H9 (cell line): Measurements from ENCODE around the gene MYO10. TPM values are rescaled to one million over a fixed set of nuclear protein-coding genes. Genes with fewer than 3 reads are reported as not detected.

Experiments
- DNase-seq: peaks from one replicate; pipeline ENCODE4 v3.0.0-alpha.2; 2017
- H2AFZ ChIP-seq: one replicate; pipeline ENCODE4 v1.6.1; 2013; ENCODE audit warnings: mild to moderate bottlenecking, low read length, control low read depth, moderate library complexity
- H2AK5ac ChIP-seq: 2 replicates; pipeline ENCODE4 v1.6.1; 2013; ENCODE audit warnings: low read length, control low read depth, mixed read lengths; ENCODE audit not compliant: insufficient read length
- H2BK120ac ChIP-seq: one replicate; pipeline ENCODE4 v1.6.1; 2013; ENCODE audit warnings: low read depth, mild to moderate bottlenecking, low read length, control low read depth, inconsistent platforms; ENCODE audit not compliant: poor library complexity, severe bottlenecking
- H2BK12ac ChIP-seq: 2 replicates; pipeline ENCODE4 v1.6.1; 2013; ENCODE audit warnings: low read length, control low read depth, mixed read lengths, low read depth; ENCODE audit not compliant: insufficient read length
- H2BK15ac ChIP-seq: 2 replicates; pipeline ENCODE4 v1.6.1; 2013; ENCODE audit warnings: low read depth, low read length, control low read depth
- H2BK20ac ChIP-seq: one replicate; pipeline ENCODE4 v1.6.1; 2013; ENCODE audit warnings: low read depth, mild to moderate bottlenecking, low read length, control low read depth, inconsistent platforms; ENCODE audit not compliant: poor library complexity, severe bottlenecking
- H2BK5ac ChIP-seq: 2 replicates; pipeline ENCODE4 v1.6.1; 2013; ENCODE audit warnings: low read length, control low read depth, mixed read lengths; ENCODE audit not compliant: insufficient read length
- H3K14ac ChIP-seq: 2 replicates; pipeline ENCODE4 v1.6.1; 2013; ENCODE audit warnings: low read length, control low read depth; ENCODE audit not compliant: insufficient read depth
- H3K18ac ChIP-seq: 2 replicates; pipeline ENCODE4 v1.6.1; 2013; ENCODE audit warnings: low read depth, mild to moderate bottlenecking, mixed read lengths, low read length, control low read depth; ENCODE audit not compliant: insufficient read length
- H3K23ac ChIP-seq: 2 replicates; pipeline ENCODE4 v1.6.1; 2013; ENCODE audit warnings: low read length, control low read depth, mixed read lengths, low read depth; ENCODE audit not compliant: insufficient read length
- H3K23me2 ChIP-seq: 2 replicates; pipeline ENCODE4 v1.6.1; 2013; ENCODE audit warnings: low read depth, mild to moderate bottlenecking, mixed read lengths, low read length, control low read depth; ENCODE audit not compliant: insufficient read length, poor library complexity, severe bottlenecking
- H3K27ac ChIP-seq: 2 replicates; pipeline ENCODE4 v1.5.1; 2013; ENCODE audit warnings: low read length, control low read depth, mixed read lengths, low read depth; ENCODE audit not compliant: insufficient read length
- H3K27me3 ChIP-seq: 2 replicates; pipeline ENCODE4 v1.6.1; 2013; ENCODE audit warnings: low read length, control low read depth, inconsistent platforms; ENCODE audit not compliant: insufficient read depth
- H3K4ac ChIP-seq: 2 replicates; pipeline ENCODE4 v1.6.1; 2013; ENCODE audit warnings: low read depth, mild to moderate bottlenecking, control low read depth, inconsistent platforms, low read length, moderate library complexity
- H3K4me1 ChIP-seq: 2 replicates; pipeline ENCODE4 v1.6.1; 2013; ENCODE audit warnings: low read length, control low read depth, inconsistent platforms; ENCODE audit not compliant: insufficient read depth
- H3K4me2 ChIP-seq: 2 replicates; pipeline ENCODE4 v1.6.1; 2013; ENCODE audit warnings: low read length, control low read depth, mixed read lengths; ENCODE audit not compliant: insufficient read length, insufficient read depth
- H3K56ac ChIP-seq: 2 replicates; pipeline ENCODE4 v1.6.1; 2013; ENCODE audit warnings: low read depth, mild to moderate bottlenecking, mixed read lengths, low read length, control low read depth; ENCODE audit not compliant: insufficient read length
- H3K79me1 ChIP-seq: 2 replicates; pipeline ENCODE4 v1.6.1; 2013; ENCODE audit warnings: low read depth, mild to moderate bottlenecking, moderate library complexity, low read length, control low read depth, inconsistent platforms; ENCODE audit not compliant: insufficient read depth, poor library complexity, severe bottlenecking
- H3K79me2 ChIP-seq: 2 replicates; pipeline ENCODE4 v1.6.1; 2013; ENCODE audit warnings: low read length, control low read depth, inconsistent platforms; ENCODE audit not compliant: insufficient read depth
- H3K9ac ChIP-seq: 2 replicates; pipeline ENCODE4 v1.6.1; 2013; ENCODE audit warnings: low read length, control low read depth, mixed read lengths; ENCODE audit not compliant: insufficient read length; ENCODE audit errors: extremely low read depth
- H3K9me3 ChIP-seq: one replicate; pipeline ENCODE4 v1.6.1; 2013; ENCODE audit warnings: low read depth, low read length, inconsistent platforms; ENCODE audit not compliant: control insufficient read depth
- H3T11ph ChIP-seq: one replicate; pipeline ENCODE4 v1.6.1; 2013; ENCODE audit warnings: mild to moderate bottlenecking, low read length, control low read depth, inconsistent platforms
- H4K20me1 ChIP-seq: one replicate; pipeline ENCODE4 v1.6.1; 2013; ENCODE audit not compliant: control insufficient read depth, insufficient read length, insufficient read depth
- H4K5ac ChIP-seq: 2 replicates; pipeline ENCODE4 v1.6.1; 2013; ENCODE audit warnings: low read depth, mild to moderate bottlenecking, mixed read lengths, low read length, control low read depth; ENCODE audit not compliant: insufficient read length
- H4K8ac ChIP-seq: replicated peaks from 2 replicates; pipeline ENCODE4 v1.6.1; 2013; ENCODE audit warnings: low read length, control low read depth, mixed read lengths, low read depth; ENCODE audit not compliant: insufficient read length
- H4K91ac ChIP-seq: 2 replicates; pipeline ENCODE4 v1.6.1; 2013; ENCODE audit warnings: low read depth, mild to moderate bottlenecking, moderate library complexity, mixed read lengths, low read length, control low read depth; ENCODE audit not compliant: insufficient read length
- H3K27ac Mint-ChIP-seq, 3 experiments: 2 replicates in 2 of 3; 3 replicates in 1 of 3; pipeline ENCODE4 v1.8.0; 2020 to 2021; ENCODE audit warnings: mixed read lengths in 3 of 3, mild to moderate bottlenecking in 1 of 3, moderate library complexity in 1 of 3
- H3K27me3 Mint-ChIP-seq: 2 replicates; pipeline ENCODE4 v1.8.0; 2021; ENCODE audit warnings: low read depth, mild to moderate bottlenecking, moderate library complexity, mixed read lengths
- H3K36me3 Mint-ChIP-seq, 3 experiments: 2 replicates in 2 of 3; 3 replicates in 1 of 3; pipeline ENCODE4 v1.8.0; 2020 to 2021; ENCODE audit warnings: low read depth in 3 of 3, mixed read lengths in 3 of 3; ENCODE audit not compliant: insufficient read depth in 1 of 3
- H3K4me1 Mint-ChIP-seq, 2 experiments: 2 replicates each; pipeline ENCODE4 v1.8.0; 2020; ENCODE audit warnings: mixed read lengths in 2 of 2
- H3K4me3 Mint-ChIP-seq, 2 experiments: 2 replicates in 1 of 2; 3 replicates in 1 of 2; pipeline ENCODE4 v1.8.0; 2020 to 2021; ENCODE audit warnings: mild to moderate bottlenecking in 2 of 2, mixed read lengths in 2 of 2, moderate library complexity in 1 of 2
- H3K9me3 Mint-ChIP-seq, 2 experiments: 2 replicates in 1 of 2; 3 replicates in 1 of 2; pipeline ENCODE4 v1.8.0; 2020; ENCODE audit warnings: mild to moderate bottlenecking in 2 of 2, mixed read lengths in 2 of 2, moderate library complexity in 1 of 2
- WGBS: extraction: QIAGEN DNeasy Blood & Tissue Kit; methylation state at CpG from one replicate; pipeline ENCODE4 v1.1.7; 2013; ENCODE audit warnings: missing lambda C conversion rate, low lambda C conversion rate, mixed read lengths; ENCODE audit not compliant: insufficient read length; ENCODE audit errors: extremely low coverage; 5-methylcytosine and 5-hydroxymethylcytosine counted together
- total RNA-seq: library from RNA; stranded (reverse); gene quantifications from 2 replicates; pipeline ENCODE4 v1.2.1, GENCODE V29; 2021
- TF ChIP-seq, protein P1 (sequence below): fragments of 200-600 bp; sonication (generic); conservative IDR thresholded peaks from 3 replicates; pipeline ENCODE4 v1.8.0; 2021; ENCODE audit warnings: antibody characterized with exemption, mild to moderate bottlenecking

Gene MYO10
- total RNA-seq, 1 experiment from 2014 or later, result 127 TPM

DNA sequence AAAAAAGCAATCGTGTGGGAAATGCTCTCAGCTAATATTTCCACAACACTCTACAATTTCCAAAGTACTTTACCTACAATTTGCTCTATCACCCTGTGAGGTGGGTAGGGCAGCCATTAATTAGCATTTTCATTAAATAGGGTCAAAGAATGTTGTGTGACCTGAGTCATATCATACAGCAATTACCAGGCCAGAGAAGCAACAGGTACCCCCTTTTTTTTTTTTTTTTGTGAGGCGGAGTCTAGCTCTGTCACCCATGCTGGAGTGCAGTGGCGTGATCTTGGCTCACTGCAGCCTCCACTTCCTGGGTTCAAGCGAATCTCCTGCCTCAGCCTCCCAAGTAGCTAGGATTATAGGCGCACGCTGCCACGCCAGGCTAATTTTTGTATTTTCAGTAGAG, 210.5 kb downstream of the MYO10 start:
- H3K4me2 ChIP-seq, result no peak overlapping the region
- H3K23ac ChIP-seq, result no peak overlapping the region
- H3K18ac ChIP-seq, result no peak overlapping the region
- no peak overlapping the region for H3K14ac ChIP-seq
- no peak overlapping the region for H3K4me3 Mint-ChIP-seq
- no peak overlapping the region for H2BK12ac ChIP-seq
- no peak overlapping the region for H3K9ac ChIP-seq
- peaks cover 20% of the 10 kb centered on the region; the same call in 1 of the 2 replicates for H3K4me1 ChIP-seq
- peaks cover 38% of the 10 kb centered on the region; the same call in 1 of the 2 replicates for H3K79me2 ChIP-seq
- H3T11ph ChIP-seq, result no peak overlapping the region
- no peaks in the 10 kb centered on the region for H4K20me1 ChIP-seq
- H3K4me1 Mint-ChIP-seq, result peaks cover 62 to 69% of the 10 kb centered on the region in 2 experiments
- no peak overlapping the region for H2BK5ac ChIP-seq
- H3K9me3 Mint-ChIP-seq, result peaks cover 4 to 8% of the 10 kb centered on the region in 2 experiments; a peak in 4 of 5 replicates
- no CpG with 5 or more reads among the region's 7 CpGs for WGBS
- no peak for DNase-seq
- H3K27me3 ChIP-seq, result no peaks in the 10 kb centered on the region
- no peaks in the 10 kb centered on the region for H3K23me2 ChIP-seq
- H3K27ac Mint-ChIP-seq, result 0 out of 7 replicates have a peak overlapping the region, but pooled peaks of 1 of the 3 experiments have one; percentile 21
- H3K9me3 ChIP-seq, result no peaks in the 10 kb centered on the region
- H2BK15ac ChIP-seq, result no peak overlapping the region
- no peak overlapping the region for H2AFZ ChIP-seq
- no peak overlapping the region for H3K27ac ChIP-seq
- H4K5ac ChIP-seq, result no peak overlapping the region
- H2BK120ac ChIP-seq, result no peak overlapping the region
- H4K91ac ChIP-seq, result no peak overlapping the region
- no peak overlapping the region for H2BK20ac ChIP-seq
- peaks cover 3% of the 10 kb centered on the region for H3K79me1 ChIP-seq
- no peak overlapping the region for H2AK5ac ChIP-seq
- TF ChIP-seq, protein P1, sequence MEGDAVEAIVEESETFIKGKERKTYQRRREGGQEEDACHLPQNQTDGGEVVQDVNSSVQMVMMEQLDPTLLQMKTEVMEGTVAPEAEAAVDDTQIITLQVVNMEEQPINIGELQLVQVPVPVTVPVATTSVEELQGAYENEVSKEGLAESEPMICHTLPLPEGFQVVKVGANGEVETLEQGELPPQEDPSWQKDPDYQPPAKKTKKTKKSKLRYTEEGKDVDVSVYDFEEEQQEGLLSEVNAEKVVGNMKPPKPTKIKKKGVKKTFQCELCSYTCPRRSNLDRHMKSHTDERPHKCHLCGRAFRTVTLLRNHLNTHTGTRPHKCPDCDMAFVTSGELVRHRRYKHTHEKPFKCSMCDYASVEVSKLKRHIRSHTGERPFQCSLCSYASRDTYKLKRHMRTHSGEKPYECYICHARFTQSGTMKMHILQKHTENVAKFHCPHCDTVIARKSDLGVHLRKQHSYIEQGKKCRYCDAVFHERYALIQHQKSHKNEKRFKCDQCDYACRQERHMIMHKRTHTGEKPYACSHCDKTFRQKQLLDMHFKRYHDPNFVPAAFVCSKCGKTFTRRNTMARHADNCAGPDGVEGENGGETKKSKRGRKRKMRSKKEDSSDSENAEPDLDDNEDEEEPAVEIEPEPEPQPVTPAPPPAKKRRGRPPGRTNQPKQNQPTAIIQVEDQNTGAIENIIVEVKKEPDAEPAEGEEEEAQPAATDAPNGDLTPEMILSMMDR, result no peak
- peaks cover 23 to 31% (median 28%) of the 10 kb centered on the region in 3 experiments for H3K36me3 Mint-ChIP-seq
- H3K27me3 Mint-ChIP-seq, result no peaks in the 10 kb centered on the region
- no peak overlapping the region for H3K4ac ChIP-seq
- no peak overlapping the region for H4K8ac ChIP-seq
- no peak overlapping the region for H3K56ac ChIP-seq
